HG03108 (cell line): ENCODE data around the gene IL18R1.

Experiments used
- ATAC-seq: cut with Tn5 transposase; IDR thresholded peaks from one replicate; pipeline ENCODE4 v1.9.1; 2021; ENCODE audit warnings: moderate library complexity; ENCODE audit not compliant: unreplicated experiment

The IL18R1 gene

DNA sequence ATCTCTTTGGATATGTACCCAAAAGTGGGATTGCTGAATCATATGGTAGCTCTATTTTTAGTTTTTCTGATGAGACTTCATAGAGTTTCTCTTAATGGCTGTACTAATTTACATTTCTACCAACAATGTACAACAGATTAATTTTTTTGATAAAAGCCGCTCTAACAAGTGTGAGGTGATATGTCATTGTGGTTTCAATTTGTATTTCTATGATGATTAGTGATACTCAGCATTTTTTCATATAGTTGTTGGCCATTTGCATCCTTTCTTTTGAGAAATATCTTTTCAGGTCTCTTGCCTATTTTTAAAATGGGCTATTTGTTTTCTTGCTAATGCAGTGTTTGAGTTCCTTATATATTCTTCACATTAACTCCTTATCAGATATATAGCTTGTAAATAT is 71.7 kb downstream of the IL18R1 start:
- no peak for ATAC-seq

- no peak for ATAC-seq
Measured at GRCh38 chr2:102428573-102428972, 73.0 kb downstream of the IL18R1 start.

- ATAC-seq: no peak
Measured at GRCh38 chr2:102432386-102432785, 76.8 kb downstream of the IL18R1 start.

GRCh38 chr2:102433973-102434654 is 78.5 kb downstream of the IL18R1 start:
- no peak for ATAC-seq

DNA sequence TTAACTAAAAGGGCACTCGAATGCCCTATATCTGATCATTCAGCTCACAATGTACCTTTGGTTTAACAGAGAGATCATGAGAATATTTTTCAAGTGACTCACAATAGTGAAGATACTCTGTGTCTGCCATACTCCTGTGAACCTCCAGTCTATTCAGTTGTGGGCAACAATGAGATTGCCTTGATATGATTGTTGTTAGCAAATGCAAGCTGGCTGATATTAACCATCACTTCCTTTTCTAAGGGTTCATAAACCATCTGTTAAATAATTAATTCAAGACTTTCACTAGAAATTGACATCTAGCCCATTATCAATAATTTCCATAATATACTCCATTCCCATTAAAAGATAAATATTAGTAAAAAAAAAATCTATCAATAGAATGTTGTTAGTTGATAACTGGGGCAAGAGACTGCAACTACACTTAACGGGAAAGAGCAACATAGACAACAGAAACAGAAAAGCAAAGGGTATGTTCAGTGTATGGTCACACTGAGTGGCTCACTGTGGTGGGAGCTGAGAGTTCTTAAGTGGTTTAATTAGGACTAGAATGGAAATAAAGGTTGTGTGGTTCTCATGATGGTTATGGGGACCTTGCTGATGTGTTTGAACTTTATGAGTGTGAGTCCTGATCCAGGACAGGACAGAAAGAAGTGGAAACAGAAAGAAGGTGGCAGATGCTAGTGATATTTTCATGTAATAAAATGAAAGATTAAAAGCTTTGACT is 79.2 kb downstream of the IL18R1 start:
- ATAC-seq: no peak

DNA sequence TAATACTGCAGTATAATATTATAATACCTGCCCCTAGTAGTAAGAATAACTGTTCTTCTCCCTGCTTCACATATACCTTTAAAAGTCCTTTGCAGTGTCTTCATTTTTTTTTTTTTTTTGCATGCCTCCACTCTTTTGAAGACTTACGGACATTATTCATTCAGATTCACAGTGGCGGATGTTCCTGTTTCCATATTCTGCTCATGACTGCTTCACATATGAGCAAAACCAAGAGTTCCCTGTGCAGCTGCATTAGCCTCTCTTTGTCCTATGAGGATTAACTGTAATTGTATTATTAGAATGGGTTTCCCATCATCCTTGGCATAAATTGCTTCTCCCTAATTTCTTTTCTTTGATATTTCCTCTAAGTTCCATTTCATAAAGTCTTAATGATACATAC is 80.1 kb downstream of the IL18R1 start:
- ATAC-seq: no peak

DNA sequence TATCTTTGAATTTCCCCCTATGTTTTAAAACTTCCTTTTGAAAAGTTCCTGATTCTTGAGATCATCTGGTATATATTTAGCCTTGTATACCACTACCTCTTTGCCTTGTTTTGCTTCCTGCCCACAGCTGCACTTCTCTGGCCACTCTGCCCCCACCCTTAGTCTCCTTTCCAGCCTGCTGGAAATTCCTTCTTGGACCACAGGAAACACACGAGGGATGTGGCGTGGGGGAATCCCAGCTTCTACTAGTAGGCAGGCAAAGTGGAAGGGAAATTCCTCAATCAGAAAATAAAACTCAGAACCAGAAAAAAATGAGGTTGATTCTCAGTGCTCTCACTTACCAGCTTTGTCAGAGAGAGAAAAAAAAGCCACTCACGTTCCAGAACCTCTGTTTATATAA is 80.7 kb downstream of the IL18R1 start:
- no peak for ATAC-seq

GRCh38 chr2:102437122-102437521 is 81.5 kb downstream of the IL18R1 start:
- no peak for ATAC-seq

GRCh38 chr2:102438111-102438510 is 82.5 kb downstream of the IL18R1 start:
- no peak for ATAC-seq

DNA sequence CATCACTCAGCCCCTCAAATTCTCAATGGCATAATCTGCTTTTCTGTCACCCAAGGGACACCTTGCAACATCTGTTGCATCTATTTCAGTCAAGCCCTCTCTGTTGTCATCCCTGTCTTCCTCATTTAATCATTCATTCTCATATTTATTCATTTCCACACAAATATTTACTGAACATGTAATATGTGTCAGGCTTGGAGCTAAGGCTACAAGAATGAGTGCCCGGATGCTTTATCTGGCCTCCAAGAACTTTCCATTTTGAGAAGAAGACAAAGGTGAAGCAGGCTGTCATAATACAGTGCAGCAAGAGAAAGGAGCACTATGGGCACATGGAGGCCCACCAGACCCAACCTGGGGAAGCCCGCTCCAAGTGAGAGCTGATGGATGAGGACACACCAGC is 83.0 kb downstream of the IL18R1 start:
- ATAC-seq: no peak

- ATAC-seq: no peak
Measured at GRCh38 chr2:102439065-102439695, 83.6 kb downstream of the IL18R1 start.

GRCh38 chr2:102442967-102443828 is 87.6 kb downstream of the IL18R1 start:
- no peak for ATAC-seq

DNA sequence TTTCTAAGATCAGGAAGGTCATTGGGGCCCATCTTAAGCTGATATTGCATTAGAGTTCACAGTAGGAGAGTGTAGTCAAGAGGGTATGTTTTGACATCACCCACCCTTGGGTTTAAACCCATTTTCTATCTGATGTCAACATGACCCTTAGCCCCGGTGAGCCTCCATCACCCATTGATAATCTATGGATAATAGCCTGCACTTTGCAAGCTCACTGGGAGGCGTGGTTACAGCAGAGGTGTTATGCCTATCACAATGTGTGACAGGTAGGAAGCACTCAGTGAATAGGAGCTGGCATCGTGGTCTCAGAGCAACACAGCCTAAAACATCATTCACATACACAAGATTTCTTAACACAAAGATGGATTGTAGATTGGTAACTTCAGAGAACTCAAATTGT is 88.6 kb downstream of the IL18R1 start:
- no peak for ATAC-seq

DNA sequence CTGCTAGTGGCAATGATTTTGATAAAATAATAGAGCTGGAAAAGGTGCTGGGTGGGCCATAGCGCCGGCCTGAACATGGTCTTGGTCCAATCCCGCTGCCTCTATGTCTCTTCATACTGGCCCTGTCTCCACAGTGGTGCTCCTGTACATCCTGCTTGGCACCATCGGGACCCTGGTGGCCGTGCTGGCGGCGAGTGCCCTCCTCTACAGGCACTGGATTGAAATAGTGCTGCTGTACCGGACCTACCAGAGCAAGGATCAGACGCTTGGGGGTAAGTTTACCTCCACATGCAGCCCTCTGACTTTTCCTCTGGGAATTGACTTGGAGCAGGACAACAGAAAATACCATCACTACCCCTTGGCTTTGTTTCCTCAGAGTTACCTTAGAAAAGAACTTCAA is 91.3 kb downstream of the IL18R1 start:
- no peak for ATAC-seq
